Fibroblast of skin of abdomen (primary cell): ENCODE results near the gene EGR1.
A peak's percentile ranks its signal among the peaks of the same experiment; 100 is the strongest.

Experiments
- DNase-seq: peaks from one replicate; pipeline ENCODE4 v3.0.0-alpha.2; 2013

EGR1 gene

GRCh38 chr5:138453590-138453989, 11.7 kb upstream of the EGR1 start:
- no peak for DNase-seq

GRCh38 chr5:138454121-138454520, 11.2 kb upstream of the EGR1 start:
- DNase-seq, result no peak

GRCh38 chr5:138455232-138455930, 9.9 kb upstream of the EGR1 start:
- DNase-seq, result no peak

GRCh38 chr5:138457531-138458275, 7.6 kb upstream of the EGR1 start:
- DNase-seq, result no peak

- no peak for DNase-seq
Measured at GRCh38 chr5:138458384-138458783, 6.9 kb upstream of the EGR1 start.

GRCh38 chr5:138458856-138459255, 6.4 kb upstream of the EGR1 start:
- no peak for DNase-seq

GRCh38 chr5:138459311-138459933, 5.9 kb upstream of the EGR1 start:
- no peak for DNase-seq

- no peak for DNase-seq
Measured at GRCh38 chr5:138460032-138460693, 5.1 kb upstream of the EGR1 start.

- DNase-seq, result peak; percentile 66
Measured at GRCh38 chr5:138461343-138462125, 3.7 kb upstream of the EGR1 start.

- peak; percentile 32 for DNase-seq
Measured at GRCh38 chr5:138463419-138464007, 1.8 kb upstream of the EGR1 start.

- peak; percentile 97 for DNase-seq
Measured at GRCh38 chr5:138464008-138464387, 1.3 kb upstream of the EGR1 start.

GRCh38 chr5:138464388-138465260, 655 bp upstream of the EGR1 start:
- DNase-seq, result peak; percentile 99

- peak; percentile 31 for DNase-seq
Measured at GRCh38 chr5:138466125-138466899, 1.0 kb downstream of the EGR1 start.

- DNase-seq, result peak; percentile 27
Measured at GRCh38 chr5:138466900-138467710, 1.8 kb downstream of the EGR1 start.

- DNase-seq, result no peak
Measured at GRCh38 chr5:138467711-138468132, 2.4 kb downstream of the EGR1 start.

GRCh38 chr5:138468133-138468965, 3.1 kb downstream of the EGR1 start:
- DNase-seq, result no peak

- DNase-seq, result peak; percentile 26
Measured at GRCh38 chr5:138468966-138469539, 3.8 kb downstream of the EGR1 start.
